C4-2B (cell line): ENCODE measurements around the gene PRR5L.

ENCODE experiments used
- ZFX ChIP-seq: fragments of 450-650 bp; IDR thresholded peaks from 2 replicates; pipeline ENCODE4 v1.6.1; 2017
- TF ChIP-seq, protein P1 (sequence below): fragments of 450-650 bp; conservative IDR thresholded peaks from 2 replicates; pipeline ENCODE4 v1.5.1; 2017; ENCODE audit warnings: mild to moderate bottlenecking

DNA sequence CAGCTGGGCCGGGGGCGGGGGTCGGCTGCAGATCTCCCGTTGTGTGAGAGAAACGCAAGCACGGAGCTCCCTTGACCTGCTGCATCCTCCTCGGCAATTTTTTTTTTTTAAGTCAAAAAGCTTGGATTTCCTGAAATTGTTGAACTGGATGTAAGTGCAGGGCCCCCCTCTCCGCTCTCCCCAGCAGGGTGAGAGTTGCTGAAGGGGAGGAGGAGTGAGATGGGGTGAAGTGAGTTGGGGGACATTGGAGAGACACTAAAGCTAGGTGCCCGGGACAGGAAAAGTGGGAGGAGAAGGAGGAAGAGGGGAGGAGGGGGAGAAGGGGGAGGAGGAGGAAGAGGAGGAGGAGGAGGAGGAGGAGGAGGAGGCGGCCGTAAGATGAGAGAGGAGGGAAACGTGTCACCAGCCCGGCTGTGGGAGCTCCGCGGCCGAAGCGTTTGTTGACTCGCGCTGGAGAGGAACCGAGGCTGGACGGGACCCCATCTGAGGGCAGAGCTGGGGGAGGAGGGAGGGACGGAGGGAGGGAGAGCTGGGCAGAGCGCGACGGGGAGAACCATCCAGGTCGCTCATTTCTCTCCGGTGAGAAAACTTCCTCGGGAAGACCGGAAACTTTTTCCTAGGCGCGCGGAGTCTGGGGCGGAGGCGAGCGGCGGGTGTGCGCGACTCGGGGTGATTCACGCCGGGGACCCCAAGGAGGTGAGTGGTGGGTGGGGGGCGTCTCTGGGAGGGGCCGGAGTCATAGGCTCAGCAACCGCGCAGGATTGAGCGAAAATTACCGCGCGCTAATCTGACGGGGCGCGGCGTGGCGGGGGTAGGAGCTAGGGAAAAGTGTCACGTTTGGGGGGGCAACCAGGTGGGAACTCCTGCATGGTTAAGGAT is 80.2 kb downstream of the PRR5L start:
- TF ChIP-seq, protein P1, sequence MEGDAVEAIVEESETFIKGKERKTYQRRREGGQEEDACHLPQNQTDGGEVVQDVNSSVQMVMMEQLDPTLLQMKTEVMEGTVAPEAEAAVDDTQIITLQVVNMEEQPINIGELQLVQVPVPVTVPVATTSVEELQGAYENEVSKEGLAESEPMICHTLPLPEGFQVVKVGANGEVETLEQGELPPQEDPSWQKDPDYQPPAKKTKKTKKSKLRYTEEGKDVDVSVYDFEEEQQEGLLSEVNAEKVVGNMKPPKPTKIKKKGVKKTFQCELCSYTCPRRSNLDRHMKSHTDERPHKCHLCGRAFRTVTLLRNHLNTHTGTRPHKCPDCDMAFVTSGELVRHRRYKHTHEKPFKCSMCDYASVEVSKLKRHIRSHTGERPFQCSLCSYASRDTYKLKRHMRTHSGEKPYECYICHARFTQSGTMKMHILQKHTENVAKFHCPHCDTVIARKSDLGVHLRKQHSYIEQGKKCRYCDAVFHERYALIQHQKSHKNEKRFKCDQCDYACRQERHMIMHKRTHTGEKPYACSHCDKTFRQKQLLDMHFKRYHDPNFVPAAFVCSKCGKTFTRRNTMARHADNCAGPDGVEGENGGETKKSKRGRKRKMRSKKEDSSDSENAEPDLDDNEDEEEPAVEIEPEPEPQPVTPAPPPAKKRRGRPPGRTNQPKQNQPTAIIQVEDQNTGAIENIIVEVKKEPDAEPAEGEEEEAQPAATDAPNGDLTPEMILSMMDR: no peak
- no peak for TF ChIP-seq ZFX
